Mucosa of rectum (tissue), 2 donors: Measurements from ENCODE around the gene H3-3A.
"Not testable (repeated sequence)": the region's sequence is repeated elsewhere in the genome, so short reads cannot be mapped to it uniquely, and the experiment has no call there.

Experiments
- H3K27ac ChIP-seq, 2 donors: one replicate each; pipeline ENCODE4 v1.7.0; 2013; ENCODE audit warnings: inconsistent platforms in 2 of 2, low read depth in 2 of 2, low read length in 2 of 2
- H3K27me3 ChIP-seq, 2 donors: one replicate each; pipeline ENCODE4 v1.7.0; 2013; ENCODE audit warnings: low read length in 2 of 2; ENCODE audit not compliant: control insufficient read depth in 2 of 2, insufficient read depth in 2 of 2
- H3K36me3 ChIP-seq, 2 donors: one replicate each; pipeline ENCODE4 v1.7.0; 2013; ENCODE audit warnings: low read length in 2 of 2; ENCODE audit not compliant: control insufficient read depth in 2 of 2, insufficient read depth in 2 of 2
- H3K4me1 ChIP-seq, 2 donors: one replicate each; pipeline ENCODE4 v1.7.0; 2013; ENCODE audit warnings: low read length in 2 of 2, mild to moderate bottlenecking in 1 of 2; ENCODE audit not compliant: control insufficient read depth in 2 of 2, insufficient read depth in 2 of 2
- H3K4me3 ChIP-seq, 2 donors: one replicate each; pipeline ENCODE4 v1.7.0; 2013; ENCODE audit warnings: low read length in 2 of 2
- H3K9ac ChIP-seq, 2 donors: one replicate each; pipeline ENCODE4 v1.7.0; 2013; ENCODE audit warnings: low read length in 2 of 2, low read depth in 1 of 2, mild to moderate bottlenecking in 1 of 2
- H3K9me3 ChIP-seq, 2 donors: one replicate each; pipeline ENCODE4 v1.7.0; 2013; ENCODE audit warnings: low read length in 2 of 2; ENCODE audit not compliant: control insufficient read depth in 2 of 2
- donor health status: healthy.
- donor health status: Normal muscosa, but diverticular disease.

Gene H3-3A

DNA sequence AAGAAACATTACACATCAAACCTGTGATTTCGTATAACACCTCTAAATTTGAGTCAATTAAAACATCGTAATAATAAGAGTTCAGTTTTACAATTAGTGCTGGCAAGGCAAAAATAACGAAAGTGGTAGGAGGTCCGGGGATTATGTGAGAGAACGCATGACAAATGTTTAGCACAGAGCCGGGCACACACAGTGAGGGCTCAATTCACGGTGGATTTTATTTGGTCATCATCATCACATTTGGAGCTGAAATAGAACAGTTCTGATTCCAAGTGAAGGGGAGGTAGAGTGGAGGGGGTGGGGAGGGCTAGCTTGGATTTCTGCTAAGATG lies 20.0 kb downstream of the H3-3A start:
- no peaks in the 10 kb centered on the region for H3K36me3 ChIP-seq
- H3K4me3 ChIP-seq, result peak overlapping the region; percentile 59 to 77
- H3K9me3 ChIP-seq, result no peaks in the 10 kb centered on the region
- H3K9ac ChIP-seq, result peak overlapping the region; percentile 32 to 71
- peaks cover 7 to 8% of the 10 kb centered on the region in 2 donors for H3K4me1 ChIP-seq
- H3K27me3 ChIP-seq, result no peaks in the 10 kb centered on the region
- peak overlapping the region in 1 of 2 donors; percentile 23 for H3K27ac ChIP-seq

DNA sequence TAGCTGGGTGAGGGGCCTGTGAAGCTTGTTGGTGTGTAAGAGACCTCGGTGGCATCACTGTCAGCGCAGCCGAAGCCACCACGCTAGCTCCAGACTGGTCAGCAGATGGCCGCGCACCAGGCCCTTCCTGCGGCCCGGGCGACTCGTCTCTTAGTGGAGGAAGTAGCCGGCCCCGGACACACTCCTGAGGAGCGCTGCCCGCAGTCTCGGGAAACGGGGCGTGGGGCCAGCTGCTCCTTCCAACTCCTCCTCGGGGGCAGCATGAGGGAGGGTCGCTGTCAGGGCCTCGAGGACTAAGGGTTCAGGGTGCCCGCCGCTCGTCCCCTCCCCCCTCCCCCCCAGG lies 20.4 kb downstream of the H3-3A start:
- peak overlapping the region; percentile 59 to 77 for H3K4me3 ChIP-seq
- H3K9me3 ChIP-seq, result no peaks in the 10 kb centered on the region
- no peaks in the 10 kb centered on the region for H3K36me3 ChIP-seq
- peaks cover 7 to 8% of the 10 kb centered on the region in 2 donors for H3K4me1 ChIP-seq
- H3K27me3 ChIP-seq, result no peaks in the 10 kb centered on the region
- peak overlapping the region; percentile 23 to 47 for H3K27ac ChIP-seq
- peak overlapping the region; percentile 32 to 71 for H3K9ac ChIP-seq

DNA sequence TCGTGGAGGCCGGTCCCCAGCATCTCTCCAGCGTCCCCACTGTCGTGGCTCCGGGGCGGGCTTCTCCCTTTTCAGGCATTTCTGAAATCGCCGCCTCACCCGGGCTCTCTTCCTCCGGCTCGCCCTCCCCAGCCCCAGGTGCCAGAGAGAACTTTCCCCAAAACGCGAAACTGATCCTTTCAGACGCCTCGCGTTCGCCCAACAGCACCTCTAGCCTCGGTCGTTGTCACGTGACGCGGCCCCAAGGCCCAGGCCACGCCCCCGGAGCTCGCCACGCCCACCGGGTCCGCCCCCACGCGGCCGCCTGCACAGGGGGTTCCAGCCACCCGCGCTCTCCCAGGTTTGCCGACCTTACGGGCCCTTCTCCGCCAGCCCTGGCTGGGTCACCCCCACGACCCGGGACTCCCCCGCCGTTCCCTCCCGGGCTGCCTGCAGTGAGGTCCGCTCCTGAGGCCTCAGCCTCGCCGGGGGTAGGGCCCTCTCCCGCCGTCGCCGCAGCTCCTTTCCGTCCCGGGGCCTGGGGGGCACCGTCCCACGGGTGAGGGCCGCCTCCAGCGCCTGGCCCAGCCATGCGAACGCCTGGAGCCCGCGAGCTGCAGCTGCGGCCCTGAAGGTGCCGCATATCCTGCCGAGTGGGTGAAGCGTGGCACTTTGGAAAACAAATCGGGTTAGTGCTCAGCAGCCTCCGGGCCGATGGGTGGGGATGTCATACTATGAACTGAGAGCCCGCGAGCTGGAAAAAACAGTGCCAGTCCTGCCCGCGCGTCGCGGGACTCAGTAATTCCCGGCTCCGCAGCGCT lies 21.0 kb downstream of the H3-3A start:
- Histone ChIP-seq H3K27me3 (no peaks in the 10 kb centered on the region), H3K9ac (peak overlapping the region; percentile 56 to 71), H3K4me3 (peak overlapping the region; percentile 59 to 77), H3K27ac (peak overlapping the region; percentile 43 to 47), H3K36me3 (no peaks in the 10 kb centered on the region), H3K9me3 (no peaks in the 10 kb centered on the region), H3K4me1 (peaks cover 7 to 8% of the 10 kb centered on the region in 2 donors)

DNA sequence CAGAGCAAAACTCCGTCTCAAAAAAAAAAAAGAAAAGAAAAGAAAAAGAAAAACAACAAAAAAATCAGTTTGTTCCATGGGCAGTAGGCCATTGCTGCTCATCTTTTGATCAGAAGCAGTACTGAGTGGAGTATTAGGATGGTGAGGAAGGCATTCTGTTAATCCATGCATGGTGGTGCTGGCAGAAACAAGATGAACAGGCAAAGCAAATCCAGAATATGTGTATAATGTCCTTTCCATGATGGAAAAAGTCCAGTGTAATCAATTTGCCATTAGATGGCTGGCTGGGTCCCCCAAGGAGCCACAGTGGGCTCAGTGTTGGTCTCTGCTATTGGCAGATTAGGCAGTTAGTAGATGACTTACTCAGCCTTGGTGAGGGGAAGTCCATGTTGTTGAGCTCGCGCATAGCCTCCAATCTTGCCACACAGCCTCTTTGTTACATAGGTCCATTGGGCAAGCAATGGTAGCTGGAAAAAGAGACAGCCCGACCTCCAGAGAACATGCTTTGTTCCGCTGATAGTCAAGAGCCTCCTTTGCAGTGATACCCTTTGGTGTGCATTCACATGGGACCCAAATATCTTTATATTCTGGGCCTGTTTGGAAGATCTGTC lies 23.3 kb downstream of the H3-3A start:
- no peaks in the 10 kb centered on the region for H3K9me3 ChIP-seq
- H3K27me3 ChIP-seq, result no peaks in the 10 kb centered on the region
- no peak overlapping the region for H3K9ac ChIP-seq
- H3K4me1 ChIP-seq, result peaks cover 7 to 8% of the 10 kb centered on the region in 2 donors
- no peaks in the 10 kb centered on the region for H3K36me3 ChIP-seq
- H3K27ac ChIP-seq, result no peak overlapping the region
- H3K4me3 ChIP-seq, result no peak overlapping the region

DNA sequence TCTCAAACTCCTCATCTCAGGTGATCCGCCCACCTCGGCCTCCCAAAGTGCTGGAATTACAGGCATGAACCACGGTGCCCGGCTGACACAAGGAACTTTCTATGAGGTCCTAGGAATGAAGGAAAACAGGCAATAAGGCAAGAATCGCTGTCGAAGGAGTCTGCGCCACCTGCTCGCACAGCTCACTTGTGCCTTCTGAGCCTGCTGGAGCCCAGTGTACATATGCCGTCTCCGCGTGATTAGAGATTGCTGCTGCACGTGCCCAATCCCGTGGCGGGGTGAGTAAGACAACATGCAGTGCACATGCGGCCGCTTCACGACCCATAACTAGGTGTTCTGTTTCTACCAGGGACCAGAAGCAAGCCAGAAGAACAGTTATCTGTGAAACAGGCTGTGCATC lies 24.3 kb downstream of the H3-3A start:
- Histone ChIP-seq H3K9ac (no peak overlapping the region), H3K36me3 (no peaks in the 10 kb centered on the region), H3K4me3 (no peak overlapping the region), H3K4me1 (peaks cover 7 to 8% of the 10 kb centered on the region in 2 donors), H3K9me3 (no peaks in the 10 kb centered on the region), H3K27me3 (no peaks in the 10 kb centered on the region), H3K27ac (no peak overlapping the region)

DNA sequence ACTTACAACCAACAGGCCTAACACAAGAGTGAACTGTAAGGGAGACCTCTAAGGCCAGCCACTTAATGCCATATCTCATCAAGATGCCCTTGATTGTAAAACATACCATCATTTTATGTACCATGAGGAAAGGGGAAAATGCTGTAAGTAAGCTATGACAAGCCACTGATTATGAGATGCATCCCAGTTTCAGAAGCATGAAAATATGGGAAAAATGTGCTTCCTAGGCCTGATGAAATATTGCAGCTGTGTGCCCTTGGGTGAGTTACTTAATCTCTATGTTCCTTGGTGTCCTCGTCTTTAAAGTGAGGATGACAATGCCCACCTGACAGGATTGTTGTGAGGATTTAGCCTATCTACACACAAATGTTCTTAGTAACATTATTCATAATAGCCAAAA lies 28.9 kb downstream of the H3-3A start:
- no peaks in the 10 kb centered on the region for H3K4me1 ChIP-seq
- no peaks in the 10 kb centered on the region for H3K27me3 ChIP-seq
- no peak overlapping the region for H3K9ac ChIP-seq
- no peaks in the 10 kb centered on the region for H3K36me3 ChIP-seq
- H3K9me3 ChIP-seq, result no peaks in the 10 kb centered on the region
- no peak overlapping the region for H3K27ac ChIP-seq
- H3K4me3 ChIP-seq, result no peak overlapping the region

DNA sequence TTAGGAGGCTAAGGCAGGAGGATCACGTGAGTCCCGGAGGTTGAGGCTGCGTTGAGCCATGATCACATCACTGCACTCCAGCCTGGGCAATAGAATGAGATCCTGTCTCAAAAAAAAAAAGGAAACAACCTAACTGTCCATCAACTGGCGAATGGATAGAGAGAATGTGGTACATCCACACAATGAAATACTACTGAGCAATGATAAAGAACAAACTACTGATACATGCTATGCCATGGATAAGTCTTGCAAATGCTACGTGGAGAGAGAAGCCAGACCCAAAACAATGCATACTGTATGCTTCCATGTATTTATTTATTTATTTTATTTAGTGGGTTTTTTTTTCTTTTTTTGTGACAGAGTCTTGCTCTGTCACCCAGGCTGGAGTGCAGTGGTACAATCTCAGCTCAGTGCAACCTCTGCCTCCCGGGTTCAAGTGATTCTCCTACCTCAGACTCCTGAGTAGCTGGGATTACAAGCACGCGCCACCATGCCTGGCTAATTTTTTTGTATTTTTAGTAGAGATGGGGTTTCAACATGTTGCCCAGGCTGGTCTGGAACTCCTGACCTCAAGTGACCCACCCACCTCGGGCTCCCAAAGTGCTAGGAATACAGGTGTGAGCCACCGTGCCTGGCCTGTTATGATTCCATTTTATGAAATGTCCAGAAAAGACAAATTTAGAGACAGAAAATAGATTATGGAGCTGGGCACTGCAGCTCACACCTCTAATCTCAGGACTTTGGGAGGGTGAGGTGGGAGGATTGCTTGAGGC lies 29.7 kb downstream of the H3-3A start:
- H3K27me3 ChIP-seq, H3K9me3 ChIP-seq, H3K4me3 ChIP-seq, H3K27ac ChIP-seq, H3K9ac ChIP-seq, H3K4me1 ChIP-seq, H3K36me3 ChIP-seq: not testable (repeated sequence)

DNA sequence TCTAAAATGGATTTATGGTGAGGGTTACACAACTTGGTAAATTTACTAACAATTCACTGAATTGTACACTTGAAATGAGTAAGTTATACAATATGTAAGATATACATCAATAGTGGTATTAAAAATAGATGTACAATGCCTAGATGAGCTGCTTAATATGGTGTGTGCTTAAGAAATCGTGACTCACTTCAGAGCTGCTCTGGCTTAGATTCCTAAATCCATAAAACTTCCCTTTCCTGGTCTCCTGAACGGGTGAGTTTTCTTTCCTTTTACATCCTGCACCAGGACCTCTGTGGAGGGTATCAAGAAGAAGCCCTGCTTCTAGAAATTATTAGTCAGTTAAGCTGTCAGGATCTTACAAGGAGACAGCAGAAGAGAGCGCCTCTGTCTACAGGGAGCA lies 30.4 kb downstream of the H3-3A start:
- Histone ChIP-seq H3K9me3 (no peaks in the 10 kb centered on the region), H3K9ac (no peak overlapping the region), H3K4me3 (no peak overlapping the region), H3K36me3 (no peaks in the 10 kb centered on the region), H3K4me1 (no peaks in the 10 kb centered on the region), H3K27me3 (no peaks in the 10 kb centered on the region), H3K27ac (no peak overlapping the region)

DNA sequence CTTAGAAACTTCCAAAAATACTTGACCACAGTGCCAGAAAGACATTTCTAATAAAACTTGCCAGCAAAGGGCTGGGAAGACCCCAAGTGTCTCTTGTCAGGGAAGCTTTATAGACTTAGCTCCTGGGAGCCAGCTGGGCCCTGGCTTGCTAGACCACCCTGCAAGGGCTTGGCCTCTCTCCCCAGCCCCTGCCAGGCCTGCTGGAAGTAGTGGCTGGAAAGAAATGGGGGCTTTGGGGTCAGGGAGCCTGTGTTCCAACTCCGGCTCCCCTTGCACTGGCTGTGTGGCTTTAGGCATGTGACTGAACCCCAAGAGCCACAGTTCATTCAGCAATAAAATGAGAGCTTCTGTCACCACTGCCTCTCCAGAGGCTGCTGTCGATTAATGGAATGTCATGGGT lies 31.1 kb downstream of the H3-3A start:
- Histone ChIP-seq H3K4me1 (no peaks in the 10 kb centered on the region), H3K27me3 (no peaks in the 10 kb centered on the region), H3K36me3 (no peaks in the 10 kb centered on the region), H3K9me3 (no peaks in the 10 kb centered on the region), H3K4me3 (no peak overlapping the region), H3K27ac (no peak overlapping the region), H3K9ac (no peak overlapping the region)

DNA sequence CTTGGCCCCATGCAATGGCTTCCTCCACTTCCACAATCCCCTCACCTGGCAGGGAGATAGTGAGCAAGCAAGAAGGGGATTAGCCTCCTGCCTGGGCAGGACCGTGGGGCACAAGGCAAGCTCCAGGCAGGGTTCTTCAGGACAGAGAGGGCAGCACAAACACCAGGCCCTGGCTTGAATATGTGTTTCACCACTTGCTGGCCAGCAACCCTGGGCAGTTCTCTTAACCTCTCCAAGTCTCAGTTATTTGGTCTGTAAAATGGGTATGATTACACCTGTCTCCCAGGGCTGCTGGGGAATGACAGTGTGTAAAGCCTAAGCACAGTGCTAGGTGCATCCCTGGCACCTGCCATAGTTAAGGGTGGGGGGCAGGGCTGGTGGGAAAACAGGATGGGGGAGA lies 31.9 kb downstream of the H3-3A start:
- H3K4me3 ChIP-seq, result no peak overlapping the region
- H3K27ac ChIP-seq, result no peak overlapping the region

More for the DNA sequence above, 31.9 kb downstream of the H3-3A start:
- no peak overlapping the region for H3K9ac ChIP-seq
- no peaks in the 10 kb centered on the region for H3K36me3 ChIP-seq
- H3K4me1 ChIP-seq, result no peaks in the 10 kb centered on the region
- no peaks in the 10 kb centered on the region for H3K9me3 ChIP-seq
- no peaks in the 10 kb centered on the region for H3K27me3 ChIP-seq
